Activated T-cell treated with anti-CD3 and anti-CD28 coated beads, Interleukin-2, amount 50 U/mL, for 48 hours (primary cell): ENCODE measurements around the gene SRGAP2.
"Not testable (repeated sequence)": the region's sequence is repeated elsewhere in the genome, so short reads cannot be mapped to it uniquely, and the experiment has no call there.

Source experiments
- DNase-seq, 2 experiments: peaks; one replicate each; pipeline ENCODE4 v3.0.0-alpha.2; 2020

The SRGAP2 gene

DNA sequence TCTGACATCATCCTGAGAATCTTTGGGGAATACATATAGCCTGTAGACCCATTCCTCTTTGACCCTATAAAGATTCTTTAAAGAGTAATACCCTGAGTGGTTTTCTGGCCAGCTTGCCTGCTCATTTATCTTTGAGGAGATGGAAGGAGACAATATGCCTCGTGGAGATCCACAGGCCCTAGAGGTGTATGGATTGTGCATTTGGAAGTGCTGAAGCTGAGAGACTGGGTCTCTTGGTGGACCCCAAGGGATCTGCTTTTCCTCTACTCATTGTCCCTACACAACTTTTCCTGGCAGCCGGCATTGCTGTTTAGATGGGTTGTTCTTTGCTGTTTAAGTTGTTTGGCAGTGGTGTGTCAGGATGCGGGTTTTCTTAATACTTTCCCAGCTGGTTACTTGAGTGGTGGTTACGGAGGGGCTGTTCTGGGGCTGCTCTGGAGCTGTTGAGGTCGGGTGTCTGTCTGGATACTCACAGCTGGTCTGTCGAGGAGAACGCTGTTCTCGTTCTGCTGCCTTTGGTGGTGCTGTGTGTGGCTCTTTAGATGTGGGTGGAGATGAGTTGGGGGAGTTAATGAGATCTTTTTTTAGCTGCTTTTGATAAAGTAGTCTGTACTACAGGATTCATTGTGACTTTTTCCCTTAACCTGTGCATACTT is 49.5 kb downstream of the SRGAP2 start:
- DNase-seq = not testable (repeated sequence)
